Measurements from ENCODE around the gene SLC7A4. TPM values are rescaled to one million over a fixed set of nuclear protein-coding genes. Genes with fewer than 3 reads are reported as not detected.

SLC7A4 gene
- total RNA-seq, 1 donor from 2014 or later = 1.5 TPM

DNA sequence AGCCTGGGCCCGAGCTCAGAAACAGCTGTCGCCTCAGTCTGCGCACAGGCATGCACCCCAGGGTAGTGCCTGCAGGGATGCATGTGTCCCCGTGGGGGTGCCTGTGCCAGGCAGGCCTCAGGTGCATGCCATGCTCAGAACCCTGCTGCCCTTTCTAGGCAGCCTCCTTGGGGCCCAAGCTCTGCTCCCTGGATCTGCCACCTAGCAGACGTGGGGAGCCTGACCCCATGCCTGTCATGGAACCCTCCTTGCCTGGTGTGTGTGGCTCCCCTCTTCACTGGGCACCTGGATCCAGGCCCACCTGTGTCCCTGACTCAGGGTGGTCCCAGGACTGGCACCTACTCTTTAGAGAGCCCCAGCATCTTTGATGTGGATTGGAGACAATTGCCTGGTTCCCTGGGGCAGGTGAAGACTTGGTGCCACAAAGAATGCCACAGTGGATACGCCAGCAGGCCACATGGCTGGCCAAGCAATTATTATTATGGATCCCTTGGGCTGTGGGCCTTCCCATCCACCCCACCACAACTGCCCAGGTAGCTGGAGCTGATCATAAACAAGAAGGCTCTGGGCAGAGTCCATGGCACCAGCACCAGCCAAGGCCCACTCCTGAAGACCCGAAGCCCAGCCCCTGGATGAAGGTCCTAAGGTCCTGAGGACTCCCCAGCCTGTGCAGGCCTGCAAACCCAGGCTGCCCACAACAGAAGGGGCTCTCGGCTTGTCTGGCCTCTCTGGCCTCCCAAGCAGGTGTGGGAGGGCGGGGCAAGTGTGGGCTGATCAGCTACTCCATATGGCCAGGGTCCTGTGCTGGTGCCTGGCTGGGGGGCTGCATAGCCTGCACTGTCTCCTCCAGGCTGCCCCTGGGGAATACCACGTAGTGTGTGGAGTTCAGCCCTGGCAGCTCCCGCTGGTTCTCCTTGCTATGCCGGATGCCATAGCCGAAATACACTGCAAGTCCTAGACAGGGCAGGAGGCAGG lies 3.8 kb downstream of the SLC7A4 start:
- Histone ChIP-seq H3K27ac (no peak overlapping the region), H3K27me3 (peaks cover 26% of the 10 kb centered on the region), H3K4me3 (no peak overlapping the region), H3K4me1 (peaks cover 7% of the 10 kb centered on the region), H3K9me3 (no peaks in the 10 kb centered on the region), H3K36me3 (no peaks in the 10 kb centered on the region)
- intact Hi-C loops (cut with DNase I) = no loop called here
- ATAC-seq (no peak), DNase-seq (no peak)
- TF ChIP-seq CTCF (IDR thresholded peaks at IDR 0.05) = no peak

- DNase-seq (peak; percentile 81), ATAC-seq (peak; percentile 59)
- H3K4me3 ChIP-seq = no peak overlapping the region
- TF ChIP-seq CTCF (IDR thresholded peaks at IDR 0.05) = no peak
- H3K9me3 ChIP-seq = no peaks in the 10 kb centered on the region
- peaks cover 14% of the 10 kb centered on the region for H3K27me3 ChIP-seq
- peaks cover 5% of the 10 kb centered on the region for H3K4me1 ChIP-seq
- H3K36me3 ChIP-seq = no peaks in the 10 kb centered on the region
- intact Hi-C loops (cut with DNase I) = no loop called here
- H3K27ac ChIP-seq = no peak overlapping the region
These were observed 5.3 kb downstream of the SLC7A4 start for GRCh38 chr22:21026783-21027692.

GRCh38 chr22:21025763-21026755 lies 6.3 kb downstream of the SLC7A4 start:
- Histone ChIP-seq H3K27me3 (peaks cover 4% of the 10 kb centered on the region), H3K36me3 (no peaks in the 10 kb centered on the region), H3K9me3 (no peaks in the 10 kb centered on the region), H3K4me1 (no peaks in the 10 kb centered on the region), H3K27ac (no peak overlapping the region), H3K4me3 (no peak overlapping the region)
- intact Hi-C loops (cut with DNase I) = no loop called here
- ATAC-seq (no peak), DNase-seq (no peak)
- TF ChIP-seq CTCF (IDR thresholded peaks at IDR 0.05) = no peak

DNA sequence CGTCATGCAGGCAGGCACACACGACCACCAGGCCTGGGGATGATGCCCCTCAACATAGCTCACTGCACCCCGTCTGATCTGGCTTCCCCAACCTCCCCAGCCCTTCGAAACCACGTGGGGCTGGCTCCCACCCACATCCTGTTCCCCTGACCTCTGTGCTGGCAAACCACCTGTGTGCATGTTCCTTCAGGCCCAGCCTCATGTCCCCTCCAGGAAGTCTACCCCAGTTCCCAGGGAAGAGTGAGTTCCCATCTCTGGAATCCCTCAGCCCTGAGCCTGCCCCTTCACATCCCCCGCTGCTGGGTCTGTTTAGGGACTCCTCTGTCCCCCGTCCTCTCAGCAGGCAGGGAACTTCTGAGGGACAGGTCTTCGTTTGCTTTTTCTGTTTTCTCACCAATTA lies 7.1 kb downstream of the SLC7A4 start:
- intact Hi-C loops (cut with DNase I) = no loop called here
- no peak for DNase-seq
- Histone ChIP-seq H3K4me3 (no peak overlapping the region), H3K36me3 (no peaks in the 10 kb centered on the region), H3K27me3 (no peaks in the 10 kb centered on the region), H3K4me1 (no peaks in the 10 kb centered on the region), H3K27ac (no peak overlapping the region), H3K9me3 (no peaks in the 10 kb centered on the region)
- ATAC-seq = no peak
- no peak for TF ChIP-seq CTCF (IDR thresholded peaks at IDR 0.05)
